OCI-LY3 (cell line): Measurements from ENCODE around the gene INO80B.
A peak's percentile ranks its signal among the peaks of the same experiment; 100 is the strongest.

ENCODE experiments used
- H2AFZ ChIP-seq: fragments of 200-600, 300-600 bp; shearing (Covaris generic); 2 replicates; pipeline ENCODE4 v1.6.0; 2014; ENCODE audit warnings: antibody characterized with exemption, low read depth, low read length
- H3K27ac ChIP-seq: fragments of 200-600, 300-600 bp; sonication (generic); 2 replicates; pipeline ENCODE4 v1.5.1; 2014; ENCODE audit warnings: mild to moderate bottlenecking, low read length, moderate library complexity, mixed read lengths
- H3K27me3 ChIP-seq: fragments of 200-600, 300-600 bp; sonication (generic); 2 replicates; pipeline ENCODE4 v1.6.1; 2014; ENCODE audit warnings: low read depth, low read length, mixed read lengths
- H3K36me3 ChIP-seq: fragments of 200-600, 300-600 bp; sonication (generic); replicated peaks from 2 replicates; pipeline ENCODE3; 2014; ENCODE audit warnings: low read depth, low read length, mixed read lengths
- H3K4me1 ChIP-seq: fragments of 300-600, 200-600 bp; sonication (generic); 2 replicates; pipeline ENCODE4 v1.6.1; 2014; ENCODE audit warnings: low read length, mixed read lengths
- H3K4me2 ChIP-seq: fragments of 200-600, 300-600 bp; sonication (generic); 2 replicates; pipeline ENCODE4 v1.6.1; 2014; ENCODE audit warnings: low read length, mixed read lengths
- H3K4me3 ChIP-seq: fragments of 300-600, 200-600 bp; sonication (generic); 2 replicates; pipeline ENCODE4 v1.5.1; 2014; ENCODE audit warnings: antibody characterized with exemption, mild to moderate bottlenecking, low read length, moderate library complexity
- H3K79me2 ChIP-seq: fragments of 300-600, 200-600 bp; shearing (Covaris generic); 2 replicates; pipeline ENCODE4 v1.6.1; 2014; ENCODE audit warnings: mild to moderate bottlenecking, low read length, mixed read lengths
- H3K9ac ChIP-seq: fragments of 300-600, 200-600 bp; shearing (Covaris generic); 2 replicates; pipeline ENCODE4 v1.6.0; 2014; ENCODE audit warnings: mild to moderate bottlenecking, low read length, moderate library complexity
- H3K9me3 ChIP-seq: fragments of 200-600, 300-600 bp; shearing (Covaris generic); 2 replicates; pipeline ENCODE4 v1.6.1; 2014; ENCODE audit warnings: low read length, mixed read lengths; ENCODE audit not compliant: insufficient read depth
- H4K20me1 ChIP-seq: fragments of 200-600, 300-600 bp; sonication (generic); 2 replicates; pipeline ENCODE4 v1.6.1; 2016; ENCODE audit warnings: low read length, mixed read lengths; ENCODE audit not compliant: insufficient read depth
- CTCF ChIP-seq: fragments of 200-600, 300-600 bp; sonication (generic); IDR thresholded peaks from 2 replicates; pipeline ENCODE4 v1.5.1; 2014; ENCODE audit warnings: antibody characterized with exemption, low read length, low read depth
- EZH2phosphoT487 ChIP-seq: fragments of 200-600 bp; shearing (Covaris generic); IDR thresholded peaks from 2 replicates; pipeline ENCODE4 v1.6.1; 2018; ENCODE audit warnings: antibody characterized with exemption, mixed run types, low read depth

The INO80B gene

GRCh38 chr2:74454654-74455511 is at the start of gene INO80B:
INO80B (plus strand) TSS chr2:74455087; CDS start chr2:74455117, 30 bp downstream.
- TF ChIP-seq EZH2phosphoT487 (no peak), CTCF (no peak)
- H3K27ac ChIP-seq = peak within 1 kb of the TSS; percentile 54
- H3K4me2 ChIP-seq = peak within 1 kb of the TSS; percentile 89
- no peaks in the 10 kb centered on the region for H4K20me1 ChIP-seq
- H3K9me3 ChIP-seq = no peaks in the 10 kb centered on the region
- no peaks in the 10 kb centered on the region for H3K27me3 ChIP-seq
- H3K4me1 ChIP-seq = peaks cover 23% of the 10 kb centered on the region
- H3K36me3 ChIP-seq = no peaks in the 10 kb centered on the region
- peak within 1 kb of the TSS; percentile 68 for H3K9ac ChIP-seq
- peak within 1 kb of the TSS; percentile 87 for H2AFZ ChIP-seq
- peak within 1 kb of the TSS; percentile 85 for H3K4me3 ChIP-seq
- H3K79me2 ChIP-seq = peaks cover 20% of the 10 kb centered on the region

- Histone ChIP-seq H3K36me3 (no peaks in the 10 kb centered on the region), H4K20me1 (no peaks in the 10 kb centered on the region), H3K4me1 (peaks cover 8% of the 10 kb centered on the region), H3K27me3 (peaks cover 11% of the 10 kb centered on the region; the same call in 1 of the 2 replicates), H3K4me2 (no peak overlapping the region), H2AFZ (no peak overlapping the region), H3K9ac (no peak overlapping the region), H3K79me2 (no peaks in the 10 kb centered on the region), H3K27ac (no peak overlapping the region), H3K4me3 (no peak overlapping the region), H3K9me3 (no peaks in the 10 kb centered on the region)
- TF ChIP-seq EZH2phosphoT487 (no peak), CTCF (no peak)
Measured at GRCh38 chr2:74406035-74406434, 48.9 kb upstream of the INO80B start.

- Histone ChIP-seq H3K4me3 (no peak overlapping the region), H2AFZ (no peak overlapping the region), H3K27me3 (peaks cover 11% of the 10 kb centered on the region; the same call in 1 of the 2 replicates), H3K79me2 (no peaks in the 10 kb centered on the region), H4K20me1 (no peaks in the 10 kb centered on the region), H3K36me3 (no peaks in the 10 kb centered on the region), H3K4me1 (peaks cover 8% of the 10 kb centered on the region), H3K9ac (no peak overlapping the region), H3K27ac (no peak overlapping the region), H3K4me2 (no peak overlapping the region), H3K9me3 (no peaks in the 10 kb centered on the region)
- no peak for TF ChIP-seq EZH2phosphoT487
- TF ChIP-seq CTCF = no peak
Measured at GRCh38 chr2:74407682-74408081, 47.2 kb upstream of the INO80B start.

GRCh38 chr2:74413001-74413698 is 41.7 kb upstream of the INO80B start:
- Histone ChIP-seq H4K20me1 (no peaks in the 10 kb centered on the region), H3K27me3 (peaks cover 2% of the 10 kb centered on the region; the same call in 1 of the 2 replicates), H3K4me3 (no peak overlapping the region), H3K27ac (no peak overlapping the region), H3K4me1 (peaks cover 8% of the 10 kb centered on the region), H3K36me3 (no peaks in the 10 kb centered on the region), H2AFZ (no peak overlapping the region; the same call in 1 of the 2 replicates), H3K9ac (no peak overlapping the region), H3K79me2 (no peaks in the 10 kb centered on the region), H3K9me3 (no peaks in the 10 kb centered on the region), H3K4me2 (no peak overlapping the region)
- TF ChIP-seq EZH2phosphoT487 (no peak), CTCF (no peak)
